Measurements from ENCODE around the gene KRT32.

- TF ChIP-seq TAF1 (IDR thresholded peaks at IDR 0.05; ENCODE audit: borderline replicate concordance, insufficient read depth, low read length) (no peak), REST (IDR thresholded peaks at IDR 0.05; ENCODE audit: insufficient read depth in 1 of 2, low read depth in 2 of 2, low read length in 2 of 2) (no peak), POLR2AphosphoS5 (IDR thresholded peaks at IDR 0.05; ENCODE audit: low read depth, low read length) (no peak), SIN3A (IDR thresholded peaks at IDR 0.05; ENCODE audit: borderline replicate concordance, insufficient read depth, low read length) (no peak)
Measured at GRCh38 chr17:41507315-41507880, 40.2 kb upstream of the KRT32 start.
